Fibroblast of lung (primary cell): ENCODE results near the gene CCDC127. TPM values are rescaled to one million over a fixed set of nuclear protein-coding genes. Genes with fewer than 3 reads are reported as not detected.

ENCODE experiments used
- DNase-seq, 2 donors: peaks; one replicate each; pipeline versions ENCODE4 v3.0.0 to v3.0.0-alpha.2; 2010; ENCODE audit warnings: low read depth in 2 of 2
- H2AFZ ChIP-seq: 2 replicates; pipeline ENCODE4 v1.5.1; 2012; ENCODE audit warnings: low read length, control low read depth, inconsistent platforms
- H3K27ac ChIP-seq: 2 replicates; pipeline ENCODE4 v1.5.1; 2011; ENCODE audit warnings: low read length, control low read depth; ENCODE audit not compliant: insufficient read depth
- H3K27me3 ChIP-seq: 2 replicates; pipeline ENCODE4 v1.5.1; 2011; ENCODE audit warnings: mild to moderate bottlenecking, low read length; ENCODE audit not compliant: control insufficient read depth, insufficient read depth
- H3K36me3 ChIP-seq: 2 replicates; pipeline ENCODE4 v1.5.1; 2011; ENCODE audit warnings: low read length; ENCODE audit not compliant: control insufficient read depth, insufficient read depth
- H3K4me1 ChIP-seq: 2 replicates; pipeline ENCODE4 v1.5.1; 2011; ENCODE audit warnings: low read length; ENCODE audit not compliant: control insufficient read depth, insufficient read depth; ENCODE audit errors: extremely low read depth
- H3K4me2 ChIP-seq: 2 replicates; pipeline ENCODE4 v1.5.1; 2011; ENCODE audit warnings: low read length, control low read depth; ENCODE audit not compliant: insufficient read depth; ENCODE audit errors: extremely low read depth
- H3K4me3 ChIP-seq, 4 experiments: fragments of 200-600 bp in 1 of 4; sonication (generic) in 1 of 4; replicated peaks in 1 of 4; 2 replicates each; pipeline ENCODE4 v1.5.1; 2011 to 2016; ENCODE audit warnings: low read length in 4 of 4, low read depth in 3 of 4, mild to moderate bottlenecking in 3 of 4, control low read depth in 2 of 4, inconsistent platforms in 1 of 4, mixed read lengths in 1 of 4; ENCODE audit not compliant: insufficient read depth in 1 of 4; ENCODE audit errors: control extremely low read depth in 1 of 4
- H3K79me2 ChIP-seq: 2 replicates; pipeline ENCODE4 v1.5.1; 2012; ENCODE audit warnings: mild to moderate bottlenecking, low read length, inconsistent platforms; ENCODE audit not compliant: control insufficient read depth, insufficient read depth
- H3K9ac ChIP-seq: 2 replicates; pipeline ENCODE4 v1.5.1; 2011; ENCODE audit warnings: mild to moderate bottlenecking, low read length, control low read depth; ENCODE audit not compliant: insufficient read depth
- H3K9me3 ChIP-seq: 2 replicates; pipeline ENCODE4 v1.5.1; 2012; ENCODE audit warnings: low read depth, low read length; ENCODE audit not compliant: control insufficient read depth, insufficient read depth
- H4K20me1 ChIP-seq: 2 replicates; pipeline ENCODE4 v1.5.1; 2011; ENCODE audit warnings: low read length; ENCODE audit not compliant: control insufficient read depth, insufficient read depth; ENCODE audit errors: extremely low read depth
- EZH2 ChIP-seq: IDR thresholded peaks from 2 replicates; pipeline ENCODE4 v1.5.1; 2012; ENCODE audit warnings: low read length, control low read depth, mild to moderate bottlenecking; ENCODE audit errors: missing control alignments
- polyA plus RNA-seq, 2 donors: library from polyadenylated mRNA; depleted of rRNA in 1 of 2; stranded (reverse) in 1 of 2; unstranded in 1 of 2; fragments of >200 nt; gene quantifications; 2 replicates each; pipeline ENCODE4 v1.2.1, GENCODE V29; 2011 to 2012; ENCODE audit warnings: missing spikeins in 1 of 2
- total RNA-seq: library from RNA; depleted of rRNA; stranded (reverse); fragments of >200 nt; gene quantifications from 2 replicates; pipeline ENCODE4 v1.2.1, GENCODE V29; 2014
- TF ChIP-seq, protein P1 (sequence below), 2 donors: IDR thresholded peaks in 1 of 2; conservative IDR thresholded peaks in 1 of 2; 1 replicate in 1 of 2; 2 replicates in 1 of 2; pipeline ENCODE4 v1.5.1; 2011 to 2012; ENCODE audit warnings: low read length in 2 of 2, control low read depth in 1 of 2, inconsistent platforms in 1 of 2, low read depth in 1 of 2, mild to moderate bottlenecking in 1 of 2

The CCDC127 gene
- total and polyA plus RNA-seq, 2 donors (not counting 1 experiment from before 2014, with no cell fraction given): 4.8 to 5.6 TPM

- TF ChIP-seq EZH2: no peak
- TF ChIP-seq, protein P1, sequence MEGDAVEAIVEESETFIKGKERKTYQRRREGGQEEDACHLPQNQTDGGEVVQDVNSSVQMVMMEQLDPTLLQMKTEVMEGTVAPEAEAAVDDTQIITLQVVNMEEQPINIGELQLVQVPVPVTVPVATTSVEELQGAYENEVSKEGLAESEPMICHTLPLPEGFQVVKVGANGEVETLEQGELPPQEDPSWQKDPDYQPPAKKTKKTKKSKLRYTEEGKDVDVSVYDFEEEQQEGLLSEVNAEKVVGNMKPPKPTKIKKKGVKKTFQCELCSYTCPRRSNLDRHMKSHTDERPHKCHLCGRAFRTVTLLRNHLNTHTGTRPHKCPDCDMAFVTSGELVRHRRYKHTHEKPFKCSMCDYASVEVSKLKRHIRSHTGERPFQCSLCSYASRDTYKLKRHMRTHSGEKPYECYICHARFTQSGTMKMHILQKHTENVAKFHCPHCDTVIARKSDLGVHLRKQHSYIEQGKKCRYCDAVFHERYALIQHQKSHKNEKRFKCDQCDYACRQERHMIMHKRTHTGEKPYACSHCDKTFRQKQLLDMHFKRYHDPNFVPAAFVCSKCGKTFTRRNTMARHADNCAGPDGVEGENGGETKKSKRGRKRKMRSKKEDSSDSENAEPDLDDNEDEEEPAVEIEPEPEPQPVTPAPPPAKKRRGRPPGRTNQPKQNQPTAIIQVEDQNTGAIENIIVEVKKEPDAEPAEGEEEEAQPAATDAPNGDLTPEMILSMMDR (conservative IDR thresholded peaks at IDR 0.05 in 1 of 2, IDR thresholded peaks at IDR 0.05 in 1 of 2; ENCODE audit: low read depth in 1 of 2, low read length in 2 of 2): no peak
- H3K79me2 ChIP-seq: no peaks in the 10 kb centered on the region
- no peaks in the 10 kb centered on the region for H3K9me3 ChIP-seq
- no peaks in the 10 kb centered on the region for H3K36me3 ChIP-seq
- H3K4me1 ChIP-seq: peaks cover 3% of the 10 kb centered on the region
- no peak overlapping the region for H3K4me2 ChIP-seq
- no peak for DNase-seq
- no peak overlapping the region for H3K9ac ChIP-seq
- H4K20me1 ChIP-seq: no peaks in the 10 kb centered on the region
- peaks cover 4% of the 10 kb centered on the region for H3K27me3 ChIP-seq
- no peak overlapping the region for H3K4me3 ChIP-seq
- no peak overlapping the region for H3K27ac ChIP-seq
- H2AFZ ChIP-seq: no peak overlapping the region
Observed at GRCh38 chr5:190366-191035, 27.5 kb downstream of the CCDC127 start.

- Histone ChIP-seq H2AFZ (no peak overlapping the region), H3K79me2 (no peaks in the 10 kb centered on the region), H4K20me1 (no peaks in the 10 kb centered on the region), H3K27ac (no peak overlapping the region), H3K4me1 (peaks cover 3% of the 10 kb centered on the region), H3K36me3 (no peaks in the 10 kb centered on the region), H3K4me3 (no peak overlapping the region), H3K9ac (no peak overlapping the region), H3K4me2 (no peak overlapping the region), H3K9me3 (no peaks in the 10 kb centered on the region), H3K27me3 (peaks cover 4% of the 10 kb centered on the region)
- DNase-seq: no peak
- TF ChIP-seq, protein P1 (conservative IDR thresholded peaks at IDR 0.05 in 1 of 2, IDR thresholded peaks at IDR 0.05 in 1 of 2; ENCODE audit: low read depth in 1 of 2, low read length in 2 of 2): no peak
- no peak for TF ChIP-seq EZH2
Observed at GRCh38 chr5:189976-190365, 28.0 kb downstream of the CCDC127 start.

GRCh38 chr5:189486-189885 lies 28.5 kb downstream of the CCDC127 start:
- TF ChIP-seq, protein P1 (conservative IDR thresholded peaks at IDR 0.05 in 1 of 2, IDR thresholded peaks at IDR 0.05 in 1 of 2; ENCODE audit: low read depth in 1 of 2, low read length in 2 of 2): no peak
- no peak for TF ChIP-seq EZH2
- H3K27me3 ChIP-seq: peaks cover 4% of the 10 kb centered on the region
- no peak overlapping the region for H3K9ac ChIP-seq
- no peak overlapping the region for H2AFZ ChIP-seq
- H3K27ac ChIP-seq: no peak overlapping the region
- H3K9me3 ChIP-seq: no peaks in the 10 kb centered on the region
- no peaks in the 10 kb centered on the region for H3K79me2 ChIP-seq
- no peaks in the 10 kb centered on the region for H4K20me1 ChIP-seq
- no peak overlapping the region for H3K4me2 ChIP-seq
- DNase-seq: no peak
- H3K36me3 ChIP-seq: no peaks in the 10 kb centered on the region
- H3K4me3 ChIP-seq: no peak overlapping the region
- H3K4me1 ChIP-seq: peaks cover 3% of the 10 kb centered on the region
